ENCODE measurements around the gene SPAG16.

DNA sequence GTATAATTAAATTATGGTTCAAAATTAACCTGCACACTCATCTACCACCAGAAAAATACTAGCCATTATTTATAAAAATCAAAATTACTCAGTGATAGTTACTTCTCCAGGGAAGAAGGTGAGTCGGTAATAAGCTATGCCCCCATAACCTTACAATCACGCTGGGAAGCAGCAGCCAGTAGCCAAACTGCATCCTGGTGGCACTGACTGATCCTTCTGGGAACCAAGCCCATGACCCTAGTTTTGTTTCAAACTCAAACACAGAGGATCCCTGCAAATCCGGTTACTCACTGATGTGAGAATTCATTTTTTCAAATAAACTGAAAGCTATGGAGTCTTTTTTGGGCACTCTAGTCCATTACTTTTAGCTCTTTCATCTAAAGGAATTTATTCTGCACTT is 1038.4 kb downstream of the SPAG16 start:
- TF ChIP-seq, protein P1, sequence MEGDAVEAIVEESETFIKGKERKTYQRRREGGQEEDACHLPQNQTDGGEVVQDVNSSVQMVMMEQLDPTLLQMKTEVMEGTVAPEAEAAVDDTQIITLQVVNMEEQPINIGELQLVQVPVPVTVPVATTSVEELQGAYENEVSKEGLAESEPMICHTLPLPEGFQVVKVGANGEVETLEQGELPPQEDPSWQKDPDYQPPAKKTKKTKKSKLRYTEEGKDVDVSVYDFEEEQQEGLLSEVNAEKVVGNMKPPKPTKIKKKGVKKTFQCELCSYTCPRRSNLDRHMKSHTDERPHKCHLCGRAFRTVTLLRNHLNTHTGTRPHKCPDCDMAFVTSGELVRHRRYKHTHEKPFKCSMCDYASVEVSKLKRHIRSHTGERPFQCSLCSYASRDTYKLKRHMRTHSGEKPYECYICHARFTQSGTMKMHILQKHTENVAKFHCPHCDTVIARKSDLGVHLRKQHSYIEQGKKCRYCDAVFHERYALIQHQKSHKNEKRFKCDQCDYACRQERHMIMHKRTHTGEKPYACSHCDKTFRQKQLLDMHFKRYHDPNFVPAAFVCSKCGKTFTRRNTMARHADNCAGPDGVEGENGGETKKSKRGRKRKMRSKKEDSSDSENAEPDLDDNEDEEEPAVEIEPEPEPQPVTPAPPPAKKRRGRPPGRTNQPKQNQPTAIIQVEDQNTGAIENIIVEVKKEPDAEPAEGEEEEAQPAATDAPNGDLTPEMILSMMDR (IDR thresholded peaks at IDR 0.05 in 2 of 3, conservative IDR thresholded peaks at IDR 0.05 in 1 of 3; ENCODE audit: borderline replicate concordance in 1 of 3, insufficient read depth in 1 of 3, low read depth in 2 of 3, low read length in 2 of 3): no peak
- TF ChIP-seq POLR2AphosphoS5 (IDR thresholded peaks at IDR 0.05; ENCODE audit: low read depth, low read length): no peak
